IPS-20b (cell line): ENCODE data around the gene HAUS2.
"Not testable (repeated sequence)": the region's sequence is repeated elsewhere in the genome, so short reads cannot be mapped to it uniquely, and the experiment has no call there.

Experiments used
- H3K27ac ChIP-seq: one replicate; pipeline ENCODE4 v1.5.1; 2013; ENCODE audit warnings: low read length
- H3K27me3 ChIP-seq: 2 replicates; pipeline ENCODE4 v1.6.1; 2013; ENCODE audit warnings: mild to moderate bottlenecking, low read length, inconsistent platforms; ENCODE audit not compliant: insufficient read depth
- H3K36me3 ChIP-seq: 2 replicates; pipeline ENCODE4 v1.6.1; 2013; ENCODE audit warnings: low read depth, mild to moderate bottlenecking, inconsistent platforms, low read length, moderate library complexity; ENCODE audit not compliant: insufficient read depth
- H3K4me1 ChIP-seq: 2 replicates; pipeline ENCODE4 v1.6.1; 2013; ENCODE audit warnings: mild to moderate bottlenecking, control low read depth, inconsistent platforms, low read length, moderate library complexity; ENCODE audit not compliant: insufficient read depth
- H3K4me3 ChIP-seq: 2 replicates; pipeline ENCODE4 v1.5.1; 2013; ENCODE audit warnings: mild to moderate bottlenecking, low read length, inconsistent platforms
- H3K9ac ChIP-seq: 2 replicates; pipeline ENCODE4 v1.6.1; 2013; ENCODE audit warnings: low read depth, mild to moderate bottlenecking, inconsistent platforms, low read length, moderate library complexity
- H3K9me3 ChIP-seq: 2 replicates; pipeline ENCODE4 v1.6.1; 2013; ENCODE audit warnings: mild to moderate bottlenecking, low read depth, low read length, inconsistent platforms; ENCODE audit not compliant: insufficient read depth

HAUS2 gene

GRCh38 chr15:42533246-42533645 lies 15.4 kb upstream of the HAUS2 start:
- no peaks in the 10 kb centered on the region for H3K4me1 ChIP-seq
- H3K36me3 ChIP-seq: peaks cover 50% of the 10 kb centered on the region
- H3K27ac ChIP-seq: no peak overlapping the region
- no peak overlapping the region for H3K4me3 ChIP-seq
- H3K9ac ChIP-seq: no peak overlapping the region
- H3K9me3 ChIP-seq: no peaks in the 10 kb centered on the region
- H3K27me3 ChIP-seq: no peaks in the 10 kb centered on the region

- H3K9ac ChIP-seq: no peak overlapping the region
- H3K4me1 ChIP-seq: no peaks in the 10 kb centered on the region
- H3K4me3 ChIP-seq: no peak overlapping the region
- H3K27ac ChIP-seq: no peak overlapping the region
- H3K9me3 ChIP-seq: no peaks in the 10 kb centered on the region
- H3K36me3 ChIP-seq: peaks cover 24% of the 10 kb centered on the region
- H3K27me3 ChIP-seq: no peaks in the 10 kb centered on the region
These were observed 3.6 kb upstream of the HAUS2 start for GRCh38 chr15:42544853-42545629.

- Histone ChIP-seq H3K9me3 (no peaks in the 10 kb centered on the region), H3K36me3 (peaks cover 25% of the 10 kb centered on the region), H3K9ac (peak overlapping the region; percentile 97), H3K27me3 (no peaks in the 10 kb centered on the region), H3K4me3 (peak overlapping the region; percentile 100), H3K4me1 (no peaks in the 10 kb centered on the region), H3K27ac (no peak overlapping the region)
These were observed 755 bp upstream of the HAUS2 start for GRCh38 chr15:42547918-42548248.

- peak overlapping the region; percentile 97 for H3K9ac ChIP-seq
- peaks cover 16% of the 10 kb centered on the region; the same call in 1 of the 2 replicates for H3K36me3 ChIP-seq
- peak overlapping the region; percentile 100 for H3K4me3 ChIP-seq
- no peaks in the 10 kb centered on the region for H3K9me3 ChIP-seq
- no peaks in the 10 kb centered on the region for H3K27me3 ChIP-seq
- H3K27ac ChIP-seq: peak overlapping the region; percentile 90
- H3K4me1 ChIP-seq: no peaks in the 10 kb centered on the region
These were observed 424 bp downstream of the HAUS2 start for GRCh38 chr15:42549032-42549491.

- peak overlapping the region; percentile 100 for H3K4me3 ChIP-seq
- H3K4me1 ChIP-seq: no peaks in the 10 kb centered on the region
- H3K27ac ChIP-seq: no peak overlapping the region
- H3K36me3 ChIP-seq: peaks cover 14% of the 10 kb centered on the region; the same call in 1 of the 2 replicates
- H3K9me3 ChIP-seq: no peaks in the 10 kb centered on the region
- peak overlapping the region; percentile 97; the same call in 1 of the 2 replicates for H3K9ac ChIP-seq
- H3K27me3 ChIP-seq: no peaks in the 10 kb centered on the region
These were observed 1.2 kb downstream of the HAUS2 start for GRCh38 chr15:42549741-42550392.

- Histone ChIP-seq H3K36me3 (peaks cover 14% of the 10 kb centered on the region; the same call in 1 of the 2 replicates), H3K27me3 (no peaks in the 10 kb centered on the region), H3K4me1 (no peaks in the 10 kb centered on the region), H3K9me3 (no peaks in the 10 kb centered on the region), H3K27ac (no peak overlapping the region), H3K4me3 (no peak overlapping the region), H3K9ac (no peak overlapping the region)
These were observed 4.9 kb downstream of the HAUS2 start for GRCh38 chr15:42553554-42553953.

GRCh38 chr15:42556550-42557207 lies 8.0 kb downstream of the HAUS2 start:
- not testable (repeated sequence) for H3K27ac ChIP-seq, H3K27me3 ChIP-seq, H3K9me3 ChIP-seq, H3K4me3 ChIP-seq, H3K9ac ChIP-seq, H3K4me1 ChIP-seq
- peaks cover 45% of the 10 kb centered on the region for H3K36me3 ChIP-seq

- H3K36me3 ChIP-seq: peaks cover 59% of the 10 kb centered on the region
- H3K27ac ChIP-seq: no peak overlapping the region
- no peaks in the 10 kb centered on the region for H3K27me3 ChIP-seq
- H3K4me3 ChIP-seq: no peak overlapping the region
- H3K9ac ChIP-seq: no peak overlapping the region
- H3K9me3 ChIP-seq: no peaks in the 10 kb centered on the region
- no peaks in the 10 kb centered on the region for H3K4me1 ChIP-seq
These were observed 10.1 kb downstream of the HAUS2 start for GRCh38 chr15:42558739-42559138.

GRCh38 chr15:42575188-42576039 lies 26.8 kb downstream of the HAUS2 start, which contains the start of gene STARD9:
STARD9 (plus strand) TSS chr15:42575606; CDS start chr15:42575716, 110 bp downstream.
- H3K27me3 ChIP-seq: peaks cover 53% of the 10 kb centered on the region
- peak within 1 kb of the TSS; percentile 83 for H3K4me3 ChIP-seq

GRCh38 chr15:42576040-42576594 lies 27.5 kb downstream of the HAUS2 start:
- Histone ChIP-seq H3K27me3 (peaks cover 60% of the 10 kb centered on the region), H3K4me1 (peaks cover 4% of the 10 kb centered on the region), H3K27ac (no peak overlapping the region), H3K9me3 (no peaks in the 10 kb centered on the region), H3K4me3 (peak overlapping the region; percentile 83), H3K9ac (peak overlapping the region; percentile 72), H3K36me3 (no peaks in the 10 kb centered on the region)

More at GRCh38 chr15:42575188-42576039, 26.8 kb downstream of the HAUS2 start, which contains the start of gene STARD9:
- H3K27ac ChIP-seq: no peak within 1 kb of the TSS
- no peaks in the 10 kb centered on the region; the same call in 1 of the 2 replicates for H3K4me1 ChIP-seq
- no peaks in the 10 kb centered on the region for H3K9me3 ChIP-seq
- peak within 1 kb of the TSS; percentile 72 for H3K9ac ChIP-seq
- H3K36me3 ChIP-seq: no peaks in the 10 kb centered on the region

GRCh38 chr15:42576776-42577175 lies 28.1 kb downstream of the HAUS2 start:
- Histone ChIP-seq H3K9me3 (no peaks in the 10 kb centered on the region), H3K4me3 (peak overlapping the region; percentile 83), H3K27ac (no peak overlapping the region), H3K4me1 (peaks cover 4% of the 10 kb centered on the region), H3K9ac (peak overlapping the region; percentile 72; the same call in 1 of the 2 replicates), H3K27me3 (peaks cover 65% of the 10 kb centered on the region), H3K36me3 (no peaks in the 10 kb centered on the region)
